PC-3 (cell line): ENCODE measurements around the gene GFRA1. TPM values are rescaled to one million over a fixed set of nuclear protein-coding genes. Genes with fewer than 3 reads are reported as not detected.

Experiments used
- ATAC-seq: fragments of 200-7000 bp; cut with Tn5 transposase; 2 replicates; pipeline ENCODE4 v1.9.1; 2020; ENCODE audit warnings: mild to moderate bottlenecking, moderate library complexity
- BruUV-seq: library from RNA; stranded (reverse); fragments of 400-500 nt; replicated peaks from 2 replicates; lab custom pipeline; 2021; lab: Mats Ljungman, UMichigan
- CTCF ChIA-PET: fragments of 300-600 bp; sonication (Branson Sonifier 250); formaldehyde crosslinking; loops from one replicate; lab custom pipeline; 2022; ENCODE audit warnings: antibody characterized with exemption; lab: Charles Lee
- POLR2A ChIA-PET: fragments of 300-600 bp; sonication (Branson Sonifier 250); formaldehyde crosslinking; loops from one replicate; lab custom pipeline; 2022; ENCODE audit warnings: antibody characterized with exemption; ENCODE audit not compliant: unreplicated experiment; lab: Charles Lee
- DNase-seq: peaks from one replicate; pipeline ENCODE4 v3.0.0-alpha.2; 2015
- H2AFZ ChIP-seq: fragments of 300-600 bp; sonication (generic); 2 replicates; pipeline ENCODE4 v1.6.0; 2016; ENCODE audit warnings: antibody characterized with exemption, low read length
- H3F3A ChIP-seq: fragments of 300-600 bp; sonication (generic); one replicate; pipeline ENCODE4 v1.6.0; 2017; ENCODE audit warnings: antibody characterized with exemption, low read length, control low read depth, mild to moderate bottlenecking; ENCODE audit not compliant: unreplicated experiment
- H3K27ac ChIP-seq: fragments of 300-600 bp; sonication (generic); 2 replicates; pipeline ENCODE4 v1.5.1; 2016; ENCODE audit warnings: mild to moderate bottlenecking, low read length
- H3K27me3 ChIP-seq: fragments of 300-600 bp; sonication (generic); 2 replicates; pipeline ENCODE4 v1.6.1; 2016; ENCODE audit warnings: low read length, mixed read lengths
- H3K36me3 ChIP-seq: fragments of 300-600 bp; sonication (generic); 2 replicates; pipeline ENCODE4 v1.6.1; 2016; ENCODE audit warnings: low read depth, mixed run types, low read length, mixed read lengths
- H3K4me1 ChIP-seq: fragments of 300-600 bp; sonication (generic); 2 replicates; pipeline ENCODE4 v1.5.1; 2016; ENCODE audit warnings: low read length; ENCODE audit not compliant: insufficient read depth
- H3K4me2 ChIP-seq: fragments of 300-600 bp; sonication (generic); 2 replicates; pipeline ENCODE4 v1.6.0; 2016; ENCODE audit warnings: low read length
- H3K4me3 ChIP-seq: fragments of 300-600 bp; sonication (generic); 2 replicates; pipeline ENCODE4 v1.5.1; 2016; ENCODE audit warnings: mild to moderate bottlenecking, low read length, mixed read lengths
- H3K79me2 ChIP-seq: fragments of 300-600 bp; sonication (generic); 2 replicates; pipeline ENCODE4 v1.6.1; 2017; ENCODE audit warnings: low read length, mixed read lengths
- H3K9ac ChIP-seq: fragments of 300-600 bp; sonication (generic); 2 replicates; pipeline ENCODE4 v1.6.0; 2016; ENCODE audit warnings: mild to moderate bottlenecking, low read length
- H3K9me2 ChIP-seq: fragments of 300-600 bp; sonication (generic); replicated peaks from 2 replicates; pipeline ENCODE4 v1.6.1; 2016; ENCODE audit warnings: mixed run types, low read length, mixed read lengths
- H3K9me3 ChIP-seq: fragments of 300-600 bp; sonication (generic); 2 replicates; pipeline ENCODE4 v1.6.1; 2016; ENCODE audit warnings: low read length, mixed read lengths
- H4K20me1 ChIP-seq: fragments of 300-600 bp; sonication (generic); 2 replicates; pipeline ENCODE4 v1.6.1; 2016; ENCODE audit warnings: low read length, mixed read lengths
- EZH2 ChIP-seq: fragments of 300-600 bp; sonication (generic); IDR thresholded peaks from one replicate; pipeline ENCODE4 v1.6.1; 2017; ENCODE audit warnings: antibody characterized with exemption, mild to moderate bottlenecking, low read length; ENCODE audit not compliant: unreplicated experiment
- EZH2phosphoT487 ChIP-seq: fragments of 300-600 bp; sonication (generic); IDR thresholded peaks from 2 replicates; pipeline ENCODE4 v1.6.1; 2018; ENCODE audit warnings: mild to moderate bottlenecking, antibody characterized with exemption, low read length, borderline replicate concordance
- intact Hi-C: fragments of 100-400 bp; cut with micrococcal nuclease; formaldehyde crosslinking; loops from 2 replicates; pipeline ENCODE4 v1.9.0; 2023
- total RNA-seq: library from RNA; depleted of rRNA; stranded (reverse); fragments of >200 nt; gene quantifications from 2 replicates; pipeline ENCODE4 v1.2.3, GENCODE V29; 2014
- TF ChIP-seq, protein P1 (sequence below): fragments of 300-600 bp; sonication (generic); conservative IDR thresholded peaks from 2 replicates; pipeline ENCODE4 v1.5.1; 2017; ENCODE audit warnings: antibody characterized with exemption, low read depth, mild to moderate bottlenecking, low read length

The GFRA1 gene
- total RNA-seq, 1 experiment from 2014 or later = not detected

DNA sequence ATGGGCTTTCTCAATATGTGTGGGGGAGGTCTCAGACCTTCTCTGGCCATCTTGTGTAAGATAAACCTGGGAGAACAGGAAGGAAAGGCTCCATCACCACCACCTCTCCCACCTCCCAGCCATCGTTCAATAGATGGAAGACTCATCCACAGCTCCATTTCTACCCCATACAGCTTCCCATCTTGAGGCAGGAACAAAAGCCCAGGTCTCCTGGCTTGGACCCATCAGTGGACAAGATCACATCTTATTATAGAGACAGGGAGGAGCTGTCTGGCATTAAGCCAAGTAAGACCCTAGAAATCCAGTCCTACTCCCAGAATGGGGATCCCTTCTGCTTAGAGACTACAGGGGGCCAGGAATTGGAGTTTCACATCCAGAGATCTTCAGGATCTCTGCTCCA, 150.3 kb downstream of the GFRA1 start:
- H4K20me1 ChIP-seq = no peaks in the 10 kb centered on the region
- no peaks in the 10 kb centered on the region for H3K9me2 ChIP-seq
- no peak overlapping the region for H3K4me3 ChIP-seq
- no peak overlapping the region for H3K27ac ChIP-seq
- TF ChIP-seq, protein P1, sequence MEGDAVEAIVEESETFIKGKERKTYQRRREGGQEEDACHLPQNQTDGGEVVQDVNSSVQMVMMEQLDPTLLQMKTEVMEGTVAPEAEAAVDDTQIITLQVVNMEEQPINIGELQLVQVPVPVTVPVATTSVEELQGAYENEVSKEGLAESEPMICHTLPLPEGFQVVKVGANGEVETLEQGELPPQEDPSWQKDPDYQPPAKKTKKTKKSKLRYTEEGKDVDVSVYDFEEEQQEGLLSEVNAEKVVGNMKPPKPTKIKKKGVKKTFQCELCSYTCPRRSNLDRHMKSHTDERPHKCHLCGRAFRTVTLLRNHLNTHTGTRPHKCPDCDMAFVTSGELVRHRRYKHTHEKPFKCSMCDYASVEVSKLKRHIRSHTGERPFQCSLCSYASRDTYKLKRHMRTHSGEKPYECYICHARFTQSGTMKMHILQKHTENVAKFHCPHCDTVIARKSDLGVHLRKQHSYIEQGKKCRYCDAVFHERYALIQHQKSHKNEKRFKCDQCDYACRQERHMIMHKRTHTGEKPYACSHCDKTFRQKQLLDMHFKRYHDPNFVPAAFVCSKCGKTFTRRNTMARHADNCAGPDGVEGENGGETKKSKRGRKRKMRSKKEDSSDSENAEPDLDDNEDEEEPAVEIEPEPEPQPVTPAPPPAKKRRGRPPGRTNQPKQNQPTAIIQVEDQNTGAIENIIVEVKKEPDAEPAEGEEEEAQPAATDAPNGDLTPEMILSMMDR = no peak
- no peak for TF ChIP-seq EZH2
- no peak for TF ChIP-seq EZH2phosphoT487
- intact Hi-C loops = no loop called here
- no peak overlapping the region for H3K9ac ChIP-seq
- H3K9me3 ChIP-seq = no peaks in the 10 kb centered on the region
- DNase-seq (no peak), ATAC-seq (no peak)
- H3K36me3 ChIP-seq = no peaks in the 10 kb centered on the region
- no peaks in the 10 kb centered on the region for H3K27me3 ChIP-seq
- no peaks in the 10 kb centered on the region for H3F3A ChIP-seq
- no TSS peak for BruUV-seq
- ChIA-PET POLR2A (no interaction called here), CTCF (no interaction called here)
- H3K4me2 ChIP-seq = no peak overlapping the region
- H2AFZ ChIP-seq = no peak overlapping the region
- no peaks in the 10 kb centered on the region for H3K79me2 ChIP-seq
- H3K4me1 ChIP-seq = no peaks in the 10 kb centered on the region

GRCh38 chr10:116121640-116122525, 151.1 kb downstream of the GFRA1 start:
- Histone ChIP-seq H3K4me3 (no peak overlapping the region), H3K9ac (no peak overlapping the region), H3K27me3 (no peaks in the 10 kb centered on the region), H3K9me2 (no peaks in the 10 kb centered on the region), H2AFZ (no peak overlapping the region), H3K36me3 (no peaks in the 10 kb centered on the region), H3K9me3 (no peaks in the 10 kb centered on the region), H3K27ac (no peak overlapping the region), H3K4me2 (no peak overlapping the region), H4K20me1 (no peaks in the 10 kb centered on the region), H3F3A (no peaks in the 10 kb centered on the region), H3K4me1 (no peaks in the 10 kb centered on the region), H3K79me2 (no peaks in the 10 kb centered on the region)
- ChIA-PET CTCF (no interaction called here), POLR2A (no interaction called here)
- BruUV-seq = no TSS peak
- TF ChIP-seq, protein P1 = no peak
- no peak for TF ChIP-seq EZH2phosphoT487
- TF ChIP-seq EZH2 = no peak
- DNase-seq (no peak), ATAC-seq (no peak)
- intact Hi-C loops = no loop called here
